NCI-H345 (cell line): ENCODE data around the gene LGI4.

ENCODE experiments used
- DNase-seq: peaks from one replicate; lab custom pipeline; 2025; lab: John Stamatoyannopoulos, UW

LGI4 gene

DNA sequence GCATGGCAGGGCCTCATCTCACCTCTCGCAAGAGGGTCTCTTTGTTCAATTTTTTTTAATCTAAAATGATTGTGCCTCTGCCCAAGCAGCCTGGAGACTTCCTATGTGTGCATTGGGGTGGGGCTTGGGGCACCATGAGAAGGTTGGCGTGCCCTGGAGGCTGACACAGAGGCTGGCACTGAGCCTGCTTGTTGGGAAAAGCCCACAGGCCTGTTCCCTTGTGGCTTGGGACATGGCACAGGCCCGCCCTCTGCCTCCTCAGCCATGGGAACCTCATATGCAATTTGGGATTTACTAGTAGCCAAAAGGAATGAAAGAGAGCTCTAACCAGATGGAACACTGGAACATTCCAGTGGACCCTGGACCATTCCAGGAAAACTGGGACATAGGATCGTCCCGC is 11.3 kb downstream of the LGI4 start:
- DNase-seq, result no peak

DNA sequence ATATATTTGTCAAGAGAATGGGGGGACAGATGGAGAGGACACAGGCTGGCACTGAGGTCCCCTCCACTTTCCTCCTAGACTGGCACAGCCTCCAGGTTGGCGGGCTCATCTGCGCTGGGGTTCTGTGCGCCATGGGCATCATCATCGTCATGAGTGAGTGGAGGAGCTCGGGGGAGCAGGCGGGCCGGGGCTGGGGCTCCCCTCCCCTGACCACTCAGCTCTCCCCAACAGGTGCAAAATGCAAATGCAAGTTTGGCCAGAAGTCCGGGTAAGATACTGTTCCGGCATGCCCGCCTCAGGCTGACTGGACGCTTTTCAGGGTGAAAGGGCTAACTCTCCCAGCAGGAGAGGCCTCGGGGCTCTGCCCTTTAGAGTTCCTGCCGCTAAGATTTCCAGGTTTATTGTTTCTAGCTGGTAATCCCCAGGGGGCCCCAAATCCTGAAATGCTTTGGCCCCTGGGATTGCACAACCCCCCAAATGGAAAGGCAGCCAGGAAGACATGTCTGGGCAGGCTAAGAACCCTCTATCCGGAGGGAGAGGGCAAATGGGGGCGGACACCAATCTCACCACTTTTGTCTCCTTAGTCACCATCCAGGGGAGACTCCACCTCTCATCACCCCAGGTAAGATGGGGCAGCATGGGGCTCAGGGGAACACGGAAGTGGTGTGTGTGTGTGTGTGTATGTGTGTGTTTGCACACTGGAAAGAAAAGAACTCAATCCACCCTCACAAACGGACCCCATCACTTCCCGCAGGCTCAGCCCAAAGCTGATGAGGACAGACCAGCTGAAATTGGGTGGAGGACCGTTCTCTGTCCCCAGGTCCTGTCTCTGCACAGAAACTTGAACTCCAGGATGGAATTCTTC is 11.9 kb downstream of the LGI4 start:
- DNase-seq, result no peak

DNA sequence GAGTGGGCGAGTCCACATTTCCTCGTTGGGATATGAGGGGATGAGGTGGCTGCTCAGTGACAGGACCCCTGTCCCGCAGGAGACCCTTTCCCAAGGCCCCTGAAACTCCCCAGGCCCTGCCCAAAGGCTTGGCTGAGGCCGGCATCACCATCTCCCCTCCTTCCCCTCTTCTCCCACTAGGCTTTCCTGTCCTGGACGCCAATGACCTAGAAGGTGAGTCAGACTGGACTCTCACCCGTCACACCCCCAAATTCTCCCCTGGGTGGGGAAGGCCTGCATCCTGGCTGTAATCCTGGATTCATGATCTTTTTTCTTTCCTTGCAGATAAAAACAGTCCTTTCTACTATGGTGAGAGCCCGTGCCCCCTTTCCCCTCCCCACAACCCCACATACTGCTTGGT is 14.0 kb downstream of the LGI4 start:
- no peak for DNase-seq

DNA sequence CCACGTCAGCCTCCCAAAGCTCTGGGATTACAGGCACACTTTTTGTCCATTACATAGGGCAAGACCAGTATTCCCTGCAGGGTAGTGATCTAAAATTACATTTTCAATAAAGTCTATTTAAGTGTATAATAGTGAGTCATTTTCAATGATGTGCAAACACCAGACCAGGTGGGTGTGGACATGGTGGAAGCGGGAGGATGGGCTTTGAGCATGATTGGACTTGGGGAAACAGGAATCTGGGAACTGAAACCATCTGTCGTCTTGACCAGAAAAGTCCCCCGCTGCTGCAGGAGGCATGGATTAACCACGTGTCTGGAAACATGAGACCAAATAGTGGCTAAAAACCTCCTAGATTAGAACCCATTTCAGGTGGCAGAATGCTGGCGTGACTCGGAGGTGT is 14.4 kb downstream of the LGI4 start:
- no peak for DNase-seq

DNA sequence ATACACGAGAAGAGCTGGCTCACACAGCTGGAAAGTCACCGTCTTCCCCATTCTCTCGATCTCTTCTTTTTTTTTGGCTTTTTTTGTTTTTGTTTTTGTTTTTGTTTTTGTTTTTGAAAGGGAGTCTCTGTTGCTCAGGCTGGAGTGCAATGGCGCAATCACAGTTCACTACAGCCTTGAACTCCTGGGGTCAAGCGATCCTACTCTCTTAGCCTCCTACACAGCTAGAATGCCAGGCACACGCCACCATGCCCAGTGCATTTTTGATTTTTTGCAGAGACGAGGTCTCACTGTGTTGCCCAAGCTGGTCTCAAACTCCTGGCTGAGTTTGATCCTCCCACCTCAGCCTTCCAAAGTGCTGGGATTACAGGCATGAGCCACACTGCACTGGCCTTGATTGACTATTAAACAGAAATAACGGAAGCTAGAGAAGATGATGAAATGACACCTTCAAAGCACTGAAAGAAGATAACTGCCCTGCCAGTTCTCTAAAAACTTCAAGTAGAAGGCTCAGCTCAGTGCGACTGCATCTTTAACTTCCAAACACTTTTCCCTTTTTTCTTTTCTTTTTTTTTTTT is 15.2 kb downstream of the LGI4 start:
- no peak for DNase-seq

DNA sequence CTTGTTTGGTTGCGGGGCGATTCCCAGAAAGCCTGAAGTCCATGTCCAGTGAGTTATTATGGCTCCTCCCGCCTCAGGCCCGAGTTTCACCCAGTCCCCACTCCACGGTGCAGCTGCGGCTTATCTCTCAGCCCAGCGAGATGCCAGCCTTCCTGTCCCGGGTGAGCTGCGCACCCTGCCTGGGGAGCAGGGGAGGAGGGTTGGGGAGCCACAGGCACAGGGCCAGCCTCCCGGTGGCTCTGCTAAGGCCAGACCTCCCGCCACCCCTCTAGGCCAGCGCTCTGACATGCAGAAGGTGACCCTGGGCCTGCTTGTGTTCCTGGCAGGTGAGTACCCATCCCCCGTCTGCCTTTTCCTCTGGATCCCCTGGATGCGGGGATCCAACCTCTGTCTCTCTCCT is 15.8 kb downstream of the LGI4 start:
- DNase-seq, result no peak

DNA sequence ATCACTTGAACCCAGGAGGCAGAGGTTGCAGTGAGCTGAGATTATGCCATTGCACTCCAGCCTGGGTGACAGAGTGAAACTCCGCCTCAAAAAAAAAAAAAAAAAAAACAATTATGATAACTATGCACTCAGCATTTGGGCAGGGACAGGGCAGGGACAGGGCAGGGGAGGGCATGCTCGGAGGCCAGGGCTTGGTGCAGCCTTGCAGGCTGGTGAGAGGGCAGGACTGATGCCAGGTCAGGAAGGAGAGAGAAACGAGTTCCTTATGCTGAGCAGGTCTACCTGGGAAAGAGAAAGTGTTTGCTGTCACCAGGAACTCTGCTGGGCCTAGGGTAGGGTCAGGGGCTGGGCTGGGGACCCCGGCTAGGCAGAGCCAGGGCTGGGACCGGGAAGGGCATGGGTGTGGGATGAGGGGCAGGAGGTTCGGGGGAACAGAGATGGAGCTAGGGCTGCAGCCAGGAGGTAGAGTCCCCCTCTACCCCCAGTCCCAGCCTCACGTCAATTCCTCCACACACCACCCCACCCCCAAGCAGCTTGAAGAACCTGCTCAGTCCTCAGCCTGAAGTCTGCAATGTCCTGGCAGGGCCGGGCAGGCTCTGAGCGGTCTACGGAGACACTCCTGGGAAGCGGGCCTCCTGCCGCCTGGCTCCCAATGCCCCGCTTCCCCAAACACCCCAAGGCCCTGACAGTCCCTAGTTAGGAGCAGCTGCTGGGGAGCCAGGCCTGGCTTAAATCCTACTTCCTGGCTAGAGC is 16.4 kb downstream of the LGI4 start:
- no peak for DNase-seq

DNA sequence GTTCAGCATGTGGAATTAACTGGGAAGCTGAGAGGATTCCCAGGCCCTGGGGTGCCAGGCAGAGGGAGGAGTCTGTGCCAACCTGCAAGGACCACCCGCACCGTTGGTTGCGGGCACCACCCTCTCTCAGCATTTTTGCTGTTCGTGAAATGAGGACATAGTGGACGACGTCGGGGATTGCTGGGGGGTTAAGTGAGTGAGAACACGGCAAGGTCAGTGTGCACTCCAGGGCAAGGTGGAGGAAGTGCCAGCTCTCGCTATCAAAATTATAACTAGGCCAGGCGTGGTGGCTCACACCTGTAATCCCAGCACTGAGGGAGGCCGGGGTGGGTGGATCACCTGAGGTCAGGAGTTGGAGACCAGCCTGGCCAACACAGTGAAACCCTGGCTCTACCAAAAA is 17.1 kb downstream of the LGI4 start:
- DNase-seq, result no peak

DNA sequence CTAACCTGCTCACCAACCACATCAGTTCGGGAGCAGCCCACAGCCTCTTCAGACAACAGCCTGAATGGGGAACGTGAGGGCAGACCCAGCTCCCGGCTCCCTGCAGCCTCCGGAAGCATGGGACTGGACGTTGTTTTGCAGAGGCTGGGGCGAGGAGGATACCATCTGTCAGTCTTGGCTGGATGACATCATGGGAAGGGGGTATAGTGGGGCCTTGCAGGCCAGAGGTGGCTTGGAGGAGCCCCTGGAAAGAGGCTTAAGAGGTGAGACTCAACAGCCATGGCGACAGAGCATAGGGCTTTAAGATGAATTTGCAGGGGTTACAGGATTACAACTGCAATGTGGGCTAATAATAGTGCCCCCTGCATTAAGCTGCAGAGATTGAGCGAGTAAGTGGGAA is 17.7 kb downstream of the LGI4 start:
- DNase-seq, result no peak

DNA sequence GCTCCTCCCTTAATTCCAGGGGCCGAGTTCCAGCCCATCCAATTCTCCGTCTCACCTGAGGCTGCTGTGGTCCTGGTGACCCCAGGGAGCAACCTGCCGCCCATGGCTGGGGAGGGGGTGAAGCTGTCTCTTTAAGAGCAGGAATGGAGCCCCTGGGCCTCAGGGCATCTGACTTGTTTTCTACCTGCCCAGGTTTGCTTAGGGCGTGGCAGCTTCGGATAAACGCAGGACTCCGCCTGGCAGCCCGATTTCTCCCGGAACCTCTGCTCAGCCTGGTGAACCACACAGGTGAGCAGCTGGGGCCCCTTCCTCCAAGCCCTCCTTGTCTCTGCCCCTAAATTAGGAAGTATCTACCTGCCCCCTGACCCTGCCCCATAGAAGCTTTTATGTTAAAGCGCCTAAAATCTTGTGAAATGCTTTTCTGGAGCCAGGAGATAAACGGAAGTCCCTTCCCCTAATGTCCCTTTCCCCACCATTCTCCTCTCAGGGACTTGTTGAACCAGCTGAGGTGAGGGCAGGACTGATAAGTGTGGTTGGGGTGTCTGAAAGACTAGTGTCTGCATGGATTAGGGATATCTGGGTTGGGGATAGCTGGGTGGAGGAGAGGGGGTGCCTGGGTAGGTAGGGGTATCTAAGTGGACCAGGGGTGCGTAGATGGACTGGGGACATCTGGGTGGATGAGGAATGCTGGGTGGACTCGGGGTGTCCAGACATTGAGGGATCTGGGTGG is 18.6 kb downstream of the LGI4 start:
- DNase-seq, result peak; percentile 13

DNA sequence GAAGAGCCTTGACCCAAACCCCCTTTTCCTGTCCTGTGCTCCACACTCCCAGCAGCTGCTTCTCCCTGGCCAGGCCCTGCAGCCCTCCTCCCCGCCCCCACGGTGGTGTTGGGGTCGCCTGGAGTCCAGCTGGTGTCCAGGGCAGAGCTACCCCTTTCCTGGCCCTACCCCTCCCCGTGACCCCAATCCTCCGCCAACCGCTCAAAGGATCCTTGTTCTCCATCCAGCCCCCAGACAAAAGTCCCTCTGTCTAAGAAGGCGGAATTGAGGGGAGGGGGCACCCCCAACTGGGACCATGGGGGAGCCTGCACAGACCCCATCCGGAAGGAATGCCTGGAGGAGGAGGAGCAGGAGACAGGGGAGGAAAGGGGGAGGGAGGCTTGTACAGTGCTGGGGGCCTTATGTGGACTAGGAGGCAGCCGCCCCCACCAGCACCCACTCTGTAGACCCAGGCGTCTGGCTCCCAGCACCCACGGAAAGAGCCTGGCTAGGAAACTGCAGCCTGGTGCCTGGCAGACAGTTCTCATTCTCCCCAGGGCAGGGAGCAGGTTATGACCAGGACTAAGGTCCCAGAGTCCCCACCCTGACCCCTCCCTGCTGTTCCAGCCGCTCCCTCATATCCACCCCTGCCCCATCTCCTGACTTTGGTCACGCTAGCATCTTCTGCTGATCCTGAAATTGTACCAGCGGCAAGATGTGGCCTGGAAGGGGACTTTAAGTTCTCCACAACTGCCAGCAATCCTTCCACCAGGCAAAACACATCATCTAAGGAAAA is 19.5 kb downstream of the LGI4 start, which contains the start of gene FXYD3:
FXYD3 (plus strand) TSS at position 647 of the 775 bp plus-strand sequence. CDS start 3,554 bp downstream, outside the sequence.
- DNase-seq, result no peak

DNA sequence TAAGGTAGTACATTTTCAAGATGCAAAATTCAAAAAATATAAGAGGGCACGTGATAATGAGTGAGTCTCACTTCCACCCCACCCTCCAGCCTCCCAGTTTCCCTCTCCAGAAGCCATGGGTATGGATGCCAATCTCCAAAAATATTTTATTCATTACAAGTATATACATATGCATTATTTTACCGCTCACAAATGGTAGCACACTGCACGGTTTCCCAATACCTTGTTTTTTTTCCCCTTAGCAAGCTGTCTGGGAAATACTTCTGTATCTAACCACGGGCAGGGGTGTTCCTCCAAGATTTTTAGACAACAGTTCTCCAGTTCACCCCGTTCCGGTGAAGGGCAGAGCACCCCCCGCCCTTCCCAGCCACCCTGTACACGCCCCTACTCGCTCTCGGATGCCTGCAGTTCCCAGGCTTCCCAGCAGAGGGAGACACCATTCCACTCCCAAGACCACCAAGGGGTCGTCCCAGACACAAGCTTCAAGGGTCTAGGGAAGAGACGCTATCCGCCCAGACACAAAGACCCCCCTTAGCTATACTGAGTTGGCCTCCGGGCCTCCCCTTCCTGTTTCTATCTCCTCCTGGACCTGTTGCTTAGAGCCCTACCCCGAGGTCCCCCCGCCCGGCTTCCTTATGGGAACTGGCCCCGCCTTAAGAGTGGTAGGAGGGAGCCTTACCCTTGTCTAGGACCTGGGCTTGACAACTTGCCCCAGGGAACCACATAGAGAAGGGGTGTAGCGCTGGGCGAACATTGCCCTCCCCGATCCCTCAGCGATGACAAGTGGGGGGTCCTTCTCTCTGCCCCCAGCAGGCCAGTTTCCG is 20.3 kb downstream of the LGI4 start:
- DNase-seq, result peak; percentile 67

DNA sequence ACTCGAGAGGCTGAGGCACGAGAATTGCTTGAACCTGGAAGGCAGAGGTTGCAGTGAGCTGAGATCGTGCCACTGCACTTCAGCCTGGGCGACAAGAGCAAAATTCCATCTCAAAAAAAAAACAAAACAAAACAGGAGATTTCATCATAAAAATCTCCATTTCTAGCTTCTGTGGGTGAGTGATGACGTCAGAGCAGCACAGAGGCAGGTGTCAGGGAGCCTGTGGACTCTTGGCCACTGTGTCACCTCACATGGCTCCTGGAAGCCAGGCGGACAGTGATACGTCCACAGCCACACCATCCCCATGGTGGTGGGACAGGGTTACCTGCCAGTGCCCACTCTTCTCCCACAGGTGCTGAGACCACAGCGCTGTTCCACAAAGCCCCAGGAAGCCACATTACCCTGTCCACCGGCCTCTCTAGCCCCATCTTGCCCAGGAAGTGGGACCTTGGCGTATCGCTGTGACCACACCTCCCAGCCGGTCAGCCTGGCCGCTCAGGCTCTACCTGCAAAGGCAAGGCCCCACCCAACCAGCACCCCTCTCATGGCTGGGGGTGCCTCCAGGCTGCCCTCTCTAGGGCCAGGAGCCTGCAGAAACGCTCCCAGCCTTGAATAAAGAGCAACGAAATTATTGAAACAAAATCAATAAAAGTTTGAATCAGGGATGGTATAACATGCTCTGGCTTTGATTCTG is 21.7 kb downstream of the LGI4 start:
- no peak for DNase-seq

DNA sequence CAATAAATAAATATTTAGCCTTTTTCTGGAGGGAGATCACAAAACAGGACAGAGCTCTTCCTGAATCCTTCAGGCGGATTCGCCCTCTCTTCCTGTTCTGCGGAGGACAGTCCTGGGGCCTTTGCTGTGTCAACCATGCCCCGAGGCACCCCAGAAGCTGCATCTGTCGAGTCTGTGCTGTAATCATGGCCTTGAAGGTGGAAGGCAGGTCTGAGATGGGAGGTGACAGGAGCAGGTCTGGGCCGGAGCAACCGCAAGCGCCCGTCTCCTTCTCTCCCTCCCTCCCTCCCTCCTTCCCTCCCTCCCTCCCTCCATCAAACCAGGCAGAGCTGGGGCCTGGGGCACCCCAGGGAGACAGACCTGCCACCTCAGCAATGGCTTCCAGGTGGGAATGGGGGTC is 23.9 kb downstream of the LGI4 start:
- DNase-seq, result no peak

DNA sequence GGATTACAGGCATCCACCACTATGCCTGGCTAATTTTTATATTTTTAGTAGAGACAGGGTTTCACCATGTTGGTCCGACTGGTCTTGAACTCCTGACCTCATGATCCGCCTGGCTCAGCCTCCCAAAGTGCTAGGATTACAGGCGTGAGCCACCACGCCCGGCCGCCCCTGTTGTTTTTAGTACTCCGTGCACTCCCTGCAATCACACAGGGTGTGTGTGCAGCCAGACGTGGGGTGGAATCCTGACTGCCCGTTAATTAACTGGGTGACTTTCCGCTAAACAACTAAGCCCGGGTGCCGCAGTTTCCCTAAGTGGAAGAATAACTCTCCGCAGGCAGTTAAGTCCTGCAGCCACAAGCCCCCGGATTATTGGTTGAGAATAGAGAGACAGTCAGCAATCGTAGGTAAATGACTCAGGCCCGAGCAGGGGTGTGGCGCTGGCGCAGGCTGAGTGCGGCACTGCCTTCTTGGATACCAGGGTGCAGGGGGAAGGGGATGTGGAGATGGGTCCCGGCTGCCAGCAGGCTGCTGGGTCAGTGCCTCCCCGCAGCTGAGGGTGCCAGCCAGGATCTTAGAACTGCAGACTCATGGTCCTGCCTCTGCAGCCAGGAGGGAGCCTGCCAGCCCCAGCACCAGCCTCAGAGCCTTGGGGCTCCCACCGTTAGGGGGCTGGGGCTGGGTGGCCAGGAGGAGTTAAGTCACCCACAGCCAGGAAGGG is 25.3 kb downstream of the LGI4 start:
- DNase-seq, result no peak

DNA sequence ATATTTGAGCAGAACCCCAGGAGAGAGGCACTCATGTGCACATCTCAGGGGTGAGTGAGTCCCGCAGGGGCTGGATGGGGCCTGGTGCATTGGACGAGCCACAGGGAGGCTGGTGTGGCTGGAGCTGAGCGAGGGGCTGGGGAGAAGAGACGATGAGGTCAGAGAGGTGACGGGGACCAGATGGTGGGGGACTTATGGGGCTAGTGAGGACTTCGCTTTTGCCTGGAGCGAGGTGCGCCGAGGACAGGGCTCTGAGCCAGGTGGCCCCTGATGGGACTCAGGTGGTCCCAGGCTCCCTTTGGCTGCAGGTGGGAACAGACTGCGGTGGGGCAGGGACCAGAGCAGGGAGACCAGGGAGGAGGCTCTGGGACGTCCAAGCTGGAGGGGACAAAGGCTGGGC is 26.1 kb downstream of the LGI4 start:
- DNase-seq, result no peak

DNA sequence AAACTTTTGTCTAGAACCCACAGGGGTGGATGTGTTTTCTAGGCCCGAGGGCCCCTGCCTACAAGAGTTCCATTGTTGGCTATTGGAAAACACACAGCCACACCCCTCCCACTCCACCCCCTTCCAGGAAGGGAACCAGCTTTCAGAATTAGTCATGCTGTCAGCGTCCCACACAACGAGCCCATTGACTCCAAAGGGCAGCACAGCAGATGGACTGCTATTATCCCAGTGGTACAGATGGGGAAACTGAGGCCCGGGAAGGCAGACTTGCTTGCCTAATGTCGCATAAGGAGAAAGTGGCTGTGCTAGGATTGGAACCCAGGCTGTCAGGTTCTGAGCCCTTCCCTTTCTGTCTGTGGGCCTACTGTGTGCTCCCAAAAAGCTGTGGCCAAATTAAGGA is 27.3 kb downstream of the LGI4 start:
- no peak for DNase-seq

DNA sequence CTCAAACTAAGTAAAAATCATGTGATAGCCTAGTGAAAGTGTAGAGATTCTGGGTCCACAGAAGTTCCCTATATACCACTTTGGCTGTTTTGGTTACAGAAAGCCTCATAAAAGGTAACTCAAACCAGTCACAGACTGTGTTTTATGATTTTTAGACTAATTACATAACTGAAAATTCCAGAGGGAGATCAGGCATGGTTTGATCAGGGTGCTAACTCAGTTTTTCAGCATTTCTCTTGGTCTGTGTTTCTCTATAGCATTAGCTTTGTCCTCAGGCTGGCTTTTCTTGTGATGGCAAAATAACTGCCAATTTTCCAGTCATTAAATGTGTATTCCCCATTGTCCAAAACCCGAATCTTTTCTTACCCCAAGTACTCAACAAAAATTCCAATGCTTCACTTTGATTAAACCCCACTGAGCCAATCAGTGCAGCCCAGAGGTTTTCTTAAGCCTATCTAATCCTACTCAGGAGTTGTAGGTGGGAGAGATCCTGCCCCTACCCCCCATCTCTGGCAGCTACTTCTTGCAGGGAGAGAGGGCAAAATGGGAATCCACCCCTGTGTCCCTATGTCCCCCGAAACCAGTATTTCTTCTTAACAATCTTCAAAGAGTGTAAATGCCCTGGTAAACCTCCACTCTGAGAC is 27.8 kb downstream of the LGI4 start:
- no peak for DNase-seq

DNA sequence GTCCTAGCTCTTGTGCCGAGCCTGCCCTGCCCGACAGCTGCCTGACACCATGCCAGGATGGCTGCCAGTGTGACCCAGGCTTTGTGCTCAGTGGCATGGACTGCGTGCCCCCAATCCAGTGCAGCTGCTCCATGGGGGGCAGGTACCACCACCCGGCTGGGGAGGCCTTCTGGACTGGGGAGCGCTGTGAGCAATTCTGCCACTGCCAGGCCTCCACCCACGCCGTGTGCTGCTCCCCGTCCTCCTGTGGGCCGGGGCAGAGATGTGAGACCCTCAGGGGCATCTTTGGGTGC is 28.6 kb downstream of the LGI4 start:
- no peak for DNase-seq
